Ishikawa (cell line): ENCODE measurements around the gene PSMD11.

ENCODE experiments used
- CEBPB ChIP-seq: IDR thresholded peaks from 2 replicates; pipeline ENCODE4 v1.6.1; 2012
- CREB1 ChIP-seq: IDR thresholded peaks from 2 replicates; pipeline ENCODE4 v1.6.1; 2012; ENCODE audit warnings: low read depth
- EGR1 ChIP-seq: IDR thresholded peaks from 2 replicates; pipeline ENCODE4 v1.6.1; 2012
- EP300 ChIP-seq: IDR thresholded peaks from 2 replicates; pipeline ENCODE4 v1.6.1; 2012; ENCODE audit warnings: borderline replicate concordance
- FOXM1 ChIP-seq: IDR thresholded peaks from 2 replicates; pipeline ENCODE4 v1.6.1; 2012; ENCODE audit warnings: low read depth, borderline replicate concordance
- MAX ChIP-seq: IDR thresholded peaks from 2 replicates; pipeline ENCODE4 v1.6.1; 2012
- NFIC ChIP-seq: IDR thresholded peaks from 2 replicates; pipeline ENCODE4 v1.6.1; 2012
- RAD21 ChIP-seq: IDR thresholded peaks from 2 replicates; pipeline ENCODE4 v1.6.1; 2012; ENCODE audit warnings: low read depth
- REST ChIP-seq: IDR thresholded peaks from 2 replicates; pipeline ENCODE4 v1.6.1; 2012; ENCODE audit warnings: low read depth, mild to moderate bottlenecking
- TAF1 ChIP-seq: IDR thresholded peaks from 2 replicates; pipeline ENCODE4 v1.6.1; 2012; ENCODE audit warnings: low read depth, mild to moderate bottlenecking
- TCF12 ChIP-seq: IDR thresholded peaks from 2 replicates; pipeline ENCODE4 v1.6.1; 2012; ENCODE audit warnings: low read depth
- TEAD4 ChIP-seq: IDR thresholded peaks from 2 replicates; pipeline ENCODE4 v1.6.1; 2012
- USF1 ChIP-seq: IDR thresholded peaks from 2 replicates; pipeline ENCODE4 v1.6.1; 2012
- YY1 ChIP-seq: IDR thresholded peaks from 2 replicates; pipeline ENCODE4 v1.6.1; 2012; ENCODE audit warnings: low read depth
- ZBTB7A ChIP-seq: IDR thresholded peaks from 2 replicates; pipeline ENCODE4 v1.6.1; 2012; ENCODE audit warnings: low read depth

PSMD11 gene

GRCh38 chr17:32519228-32520103 lies 75.2 kb downstream of the PSMD11 start:
- TF ChIP-seq RAD21 (no peak), ZBTB7A (peak; percentile 63), TCF12 (0 out of 2 replicates have a peak, but pooled peaks have one; percentile 21), REST (no peak), CREB1 (no peak), CEBPB (no peak), USF1 (no peak), MAX (peak; percentile 46; the same call in 1 of the 2 replicates), TAF1 (no peak), EGR1 (peak; percentile 62), EP300 (no peak), FOXM1 (no peak), TEAD4 (no peak), NFIC (no peak)

- TF ChIP-seq NFIC (no peak), CEBPB (no peak), FOXM1 (no peak), MAX (no peak), TAF1 (no peak), TEAD4 (no peak), TCF12 (no peak), EGR1 (no peak), RAD21 (no peak), ZBTB7A (no peak)
These were observed 75.9 kb downstream of the PSMD11 start for GRCh38 chr17:32520104-32520701.

- TF ChIP-seq TAF1 (no peak), TEAD4 (no peak)
These were observed 76.6 kb downstream of the PSMD11 start for GRCh38 chr17:32520737-32521404.

- TF ChIP-seq YY1 = no peak
- no peak for TF ChIP-seq NFIC
- TF ChIP-seq MAX = no peak
- no peak for TF ChIP-seq TEAD4
- no peak for TF ChIP-seq EGR1
- no peak for TF ChIP-seq TAF1
- TF ChIP-seq EP300 = no peak
- TF ChIP-seq RAD21 = no peak
- no peak for TF ChIP-seq CREB1
- no peak for TF ChIP-seq REST
- TF ChIP-seq FOXM1 = no peak
- TF ChIP-seq USF1 = no peak
- TF ChIP-seq ZBTB7A = no peak
- TF ChIP-seq TCF12 = no peak
- no peak for TF ChIP-seq CEBPB
These were observed 78.8 kb downstream of the PSMD11 start for GRCh38 chr17:32523017-32523680.
